HG03432 (cell line): ENCODE results near the gene DHRSX.
"Not testable (repeated sequence)": the region's sequence is repeated elsewhere in the genome, so short reads cannot be mapped to it uniquely, and the experiment has no call there.

Experiments
- ATAC-seq: cut with Tn5 transposase; IDR thresholded peaks from one replicate; pipeline ENCODE4 v1.9.1; 2021; ENCODE audit warnings: mild to moderate bottlenecking, moderate library complexity; ENCODE audit not compliant: unreplicated experiment

Gene DHRSX

GRCh38 chrX:2401590-2402360 is 99.0 kb downstream of the DHRSX start:
- no peak for ATAC-seq

- ATAC-seq, result no peak
These were observed 99.6 kb downstream of the DHRSX start for GRCh38 chrX:2401201-2401589.

GRCh38 chrX:2398064-2398656 is 102.6 kb downstream of the DHRSX start:
- ATAC-seq, result no peak

GRCh38 chrX:2397229-2398063 is 103.3 kb downstream of the DHRSX start:
- no peak for ATAC-seq

GRCh38 chrX:2395261-2395992 is 105.3 kb downstream of the DHRSX start:
- no peak for ATAC-seq

- ATAC-seq, result no peak
These were observed 108.7 kb downstream of the DHRSX start for GRCh38 chrX:2391869-2392606.

- no peak for ATAC-seq
These were observed 110.0 kb downstream of the DHRSX start for GRCh38 chrX:2390754-2391153.

- ATAC-seq, result not testable (repeated sequence)
These were observed 111.0 kb downstream of the DHRSX start for GRCh38 chrX:2389731-2390130.

GRCh38 chrX:2389324-2389723 is 111.5 kb downstream of the DHRSX start:
- no peak for ATAC-seq

- no peak for ATAC-seq
These were observed 112.1 kb downstream of the DHRSX start for GRCh38 chrX:2388669-2389068.

- no peak for ATAC-seq
These were observed 113.0 kb downstream of the DHRSX start for GRCh38 chrX:2387614-2388239.

- no peak for ATAC-seq
These were observed 115.6 kb downstream of the DHRSX start for GRCh38 chrX:2385224-2385623.

GRCh38 chrX:2384486-2384885 is 116.3 kb downstream of the DHRSX start:
- no peak for ATAC-seq

GRCh38 chrX:2383735-2384134 is 117.0 kb downstream of the DHRSX start:
- no peak for ATAC-seq

GRCh38 chrX:2383144-2383543 is 117.6 kb downstream of the DHRSX start:
- no peak for ATAC-seq

- not testable (repeated sequence) for ATAC-seq
These were observed 118.2 kb downstream of the DHRSX start for GRCh38 chrX:2382433-2383048.

- no peak for ATAC-seq
These were observed 124.6 kb downstream of the DHRSX start for GRCh38 chrX:2376166-2376565.

- ATAC-seq, result no peak
These were observed 126.7 kb downstream of the DHRSX start for GRCh38 chrX:2374086-2374485.

- ATAC-seq, result no peak
These were observed 127.2 kb downstream of the DHRSX start for GRCh38 chrX:2373615-2374014.
